ENCODE results near the gene C1orf122.

The C1orf122 gene

GRCh38 chr1:37831109-37831508 is 23.5 kb downstream of the C1orf122 start:
- DNase-seq (ENCODE audit: low spot score), result no peak
- Histone ChIP-seq H3K27ac (no peak overlapping the region), H3K4me3 (no peak overlapping the region)
- TF ChIP-seq CTCF (IDR thresholded peaks at IDR 0.05), result no peak

- no peak overlapping the region for H3K27ac ChIP-seq
- no peak overlapping the region for H3K4me3 ChIP-seq
- no peak for TF ChIP-seq CTCF (IDR thresholded peaks at IDR 0.05)
- no peak for DNase-seq (ENCODE audit: low spot score)
Observed at GRCh38 chr1:37831809-37832208, 24.2 kb downstream of the C1orf122 start.

GRCh38 chr1:37836788-37837187 is 29.2 kb downstream of the C1orf122 start:
- TF ChIP-seq CTCF (IDR thresholded peaks at IDR 0.05), result no peak
- no peak overlapping the region for H3K4me3 ChIP-seq
- H3K27ac ChIP-seq, result no peak overlapping the region
- DNase-seq (ENCODE audit: low spot score), result no peak

GRCh38 chr1:37839676-37840075 is 32.1 kb downstream of the C1orf122 start:
- H3K27ac ChIP-seq, result no peak overlapping the region
- TF ChIP-seq CTCF (IDR thresholded peaks at IDR 0.05), result no peak
- H3K4me3 ChIP-seq, result no peak overlapping the region
- DNase-seq (ENCODE audit: low spot score), result no peak

- Histone ChIP-seq H3K27ac (no peak overlapping the region), H3K4me3 (no peak overlapping the region)
- TF ChIP-seq CTCF (IDR thresholded peaks at IDR 0.05), result no peak
- DNase-seq (ENCODE audit: low spot score), result no peak
Observed at GRCh38 chr1:37840711-37841110, 33.1 kb downstream of the C1orf122 start.

GRCh38 chr1:37841652-37842051 is 34.1 kb downstream of the C1orf122 start:
- Histone ChIP-seq H3K4me3 (no peak overlapping the region), H3K27ac (no peak overlapping the region)
- DNase-seq (ENCODE audit: low spot score), result no peak
- no peak for TF ChIP-seq CTCF (IDR thresholded peaks at IDR 0.05)

GRCh38 chr1:37844536-37844935 is 36.9 kb downstream of the C1orf122 start:
- no peak for TF ChIP-seq CTCF (IDR thresholded peaks at IDR 0.05)
- no peak for DNase-seq (ENCODE audit: low spot score)
- Histone ChIP-seq H3K4me3 (no peak overlapping the region), H3K27ac (no peak overlapping the region)

Data from coronary artery (tissue), 2 donors.